GM23338 (cell line): Measurements from ENCODE around the gene IRF2BP1. TPM values are rescaled to one million over a fixed set of nuclear protein-coding genes. Genes with fewer than 3 reads are reported as not detected.

ENCODE experiments used
- CREB1 ChIP-seq: fragments of 250-450 bp; sonication (Bioruptor Pico); IDR thresholded peaks from 2 replicates; pipeline ENCODE4 v1.5.0; 2020; ENCODE audit warnings: low read depth, mild to moderate bottlenecking, moderate library complexity
- EZH2 ChIP-seq: fragments of 200-600 bp; sonication (generic); IDR thresholded peaks from one replicate; pipeline ENCODE4 v1.8.0; 2017; ENCODE audit warnings: antibody characterized with exemption, mild to moderate bottlenecking, low read depth; ENCODE audit not compliant: unreplicated experiment
- EZH2phosphoT487 ChIP-seq: fragments of 200-600 bp; sonication (generic); IDR thresholded peaks from one replicate; pipeline ENCODE4 v1.8.1; 2018; ENCODE audit warnings: antibody characterized with exemption; ENCODE audit not compliant: unreplicated experiment
- JUNB ChIP-seq: IDR thresholded peaks from one replicate; pipeline ENCODE4 v1.6.1; 2016; ENCODE audit warnings: antibody characterized with exemption; ENCODE audit not compliant: unreplicated experiment
- POLR2AphosphoS5 ChIP-seq: IDR thresholded peaks from 2 replicates; pipeline ENCODE4 v1.6.1; 2016; ENCODE audit warnings: antibody characterized with exemption, low read depth
- STAT1 ChIP-seq: IDR thresholded peaks from one replicate; pipeline ENCODE4 v1.6.1; 2016; ENCODE audit warnings: antibody characterized with exemption; ENCODE audit not compliant: unreplicated experiment
- polyA plus RNA-seq: library from polyadenylated mRNA; unstranded; fragments of >200 nt; fragmentation: Nextera tagmentation; extraction: Ambion mirVana; gene quantifications from 2 replicates; pipeline ENCODE4 v1.2.1, GENCODE V29; 2016
- total RNA-seq: library from RNA; depleted of rRNA; stranded (reverse); fragments of >200 nt; shearing (Covaris generic); gene quantifications from 2 replicates; pipeline ENCODE4 v1.2.3, GENCODE V29; 2014
- TF ChIP-seq, protein P1 (sequence below): fragments of 250-450 bp; sonication (Bioruptor Pico); IDR thresholded peaks from 2 replicates; pipeline ENCODE4 v1.5.0; 2020; ENCODE audit warnings: mild to moderate bottlenecking, moderate library complexity
- TF ChIP-seq, protein P2 (sequence below), 2 experiments: fragments of 200-600 bp in 1 of 2; sonication (generic) in 1 of 2; conservative IDR thresholded peaks; 2 replicates each; pipeline versions ENCODE4 v1.5.1 to v1.6.1; 2016 to 2017; ENCODE audit warnings: antibody characterized with exemption in 2 of 2, low read depth in 2 of 2, mild to moderate bottlenecking in 2 of 2, moderate library complexity in 1 of 2

IRF2BP1 gene
- total and polyA plus RNA-seq, 2 experiments from 2014 or later, result 10.4 to 41.6 TPM

GRCh38 chr19:45883881-45884681, 1.9 kb downstream of the IRF2BP1 start (continued):
- TF ChIP-seq, protein P1, sequence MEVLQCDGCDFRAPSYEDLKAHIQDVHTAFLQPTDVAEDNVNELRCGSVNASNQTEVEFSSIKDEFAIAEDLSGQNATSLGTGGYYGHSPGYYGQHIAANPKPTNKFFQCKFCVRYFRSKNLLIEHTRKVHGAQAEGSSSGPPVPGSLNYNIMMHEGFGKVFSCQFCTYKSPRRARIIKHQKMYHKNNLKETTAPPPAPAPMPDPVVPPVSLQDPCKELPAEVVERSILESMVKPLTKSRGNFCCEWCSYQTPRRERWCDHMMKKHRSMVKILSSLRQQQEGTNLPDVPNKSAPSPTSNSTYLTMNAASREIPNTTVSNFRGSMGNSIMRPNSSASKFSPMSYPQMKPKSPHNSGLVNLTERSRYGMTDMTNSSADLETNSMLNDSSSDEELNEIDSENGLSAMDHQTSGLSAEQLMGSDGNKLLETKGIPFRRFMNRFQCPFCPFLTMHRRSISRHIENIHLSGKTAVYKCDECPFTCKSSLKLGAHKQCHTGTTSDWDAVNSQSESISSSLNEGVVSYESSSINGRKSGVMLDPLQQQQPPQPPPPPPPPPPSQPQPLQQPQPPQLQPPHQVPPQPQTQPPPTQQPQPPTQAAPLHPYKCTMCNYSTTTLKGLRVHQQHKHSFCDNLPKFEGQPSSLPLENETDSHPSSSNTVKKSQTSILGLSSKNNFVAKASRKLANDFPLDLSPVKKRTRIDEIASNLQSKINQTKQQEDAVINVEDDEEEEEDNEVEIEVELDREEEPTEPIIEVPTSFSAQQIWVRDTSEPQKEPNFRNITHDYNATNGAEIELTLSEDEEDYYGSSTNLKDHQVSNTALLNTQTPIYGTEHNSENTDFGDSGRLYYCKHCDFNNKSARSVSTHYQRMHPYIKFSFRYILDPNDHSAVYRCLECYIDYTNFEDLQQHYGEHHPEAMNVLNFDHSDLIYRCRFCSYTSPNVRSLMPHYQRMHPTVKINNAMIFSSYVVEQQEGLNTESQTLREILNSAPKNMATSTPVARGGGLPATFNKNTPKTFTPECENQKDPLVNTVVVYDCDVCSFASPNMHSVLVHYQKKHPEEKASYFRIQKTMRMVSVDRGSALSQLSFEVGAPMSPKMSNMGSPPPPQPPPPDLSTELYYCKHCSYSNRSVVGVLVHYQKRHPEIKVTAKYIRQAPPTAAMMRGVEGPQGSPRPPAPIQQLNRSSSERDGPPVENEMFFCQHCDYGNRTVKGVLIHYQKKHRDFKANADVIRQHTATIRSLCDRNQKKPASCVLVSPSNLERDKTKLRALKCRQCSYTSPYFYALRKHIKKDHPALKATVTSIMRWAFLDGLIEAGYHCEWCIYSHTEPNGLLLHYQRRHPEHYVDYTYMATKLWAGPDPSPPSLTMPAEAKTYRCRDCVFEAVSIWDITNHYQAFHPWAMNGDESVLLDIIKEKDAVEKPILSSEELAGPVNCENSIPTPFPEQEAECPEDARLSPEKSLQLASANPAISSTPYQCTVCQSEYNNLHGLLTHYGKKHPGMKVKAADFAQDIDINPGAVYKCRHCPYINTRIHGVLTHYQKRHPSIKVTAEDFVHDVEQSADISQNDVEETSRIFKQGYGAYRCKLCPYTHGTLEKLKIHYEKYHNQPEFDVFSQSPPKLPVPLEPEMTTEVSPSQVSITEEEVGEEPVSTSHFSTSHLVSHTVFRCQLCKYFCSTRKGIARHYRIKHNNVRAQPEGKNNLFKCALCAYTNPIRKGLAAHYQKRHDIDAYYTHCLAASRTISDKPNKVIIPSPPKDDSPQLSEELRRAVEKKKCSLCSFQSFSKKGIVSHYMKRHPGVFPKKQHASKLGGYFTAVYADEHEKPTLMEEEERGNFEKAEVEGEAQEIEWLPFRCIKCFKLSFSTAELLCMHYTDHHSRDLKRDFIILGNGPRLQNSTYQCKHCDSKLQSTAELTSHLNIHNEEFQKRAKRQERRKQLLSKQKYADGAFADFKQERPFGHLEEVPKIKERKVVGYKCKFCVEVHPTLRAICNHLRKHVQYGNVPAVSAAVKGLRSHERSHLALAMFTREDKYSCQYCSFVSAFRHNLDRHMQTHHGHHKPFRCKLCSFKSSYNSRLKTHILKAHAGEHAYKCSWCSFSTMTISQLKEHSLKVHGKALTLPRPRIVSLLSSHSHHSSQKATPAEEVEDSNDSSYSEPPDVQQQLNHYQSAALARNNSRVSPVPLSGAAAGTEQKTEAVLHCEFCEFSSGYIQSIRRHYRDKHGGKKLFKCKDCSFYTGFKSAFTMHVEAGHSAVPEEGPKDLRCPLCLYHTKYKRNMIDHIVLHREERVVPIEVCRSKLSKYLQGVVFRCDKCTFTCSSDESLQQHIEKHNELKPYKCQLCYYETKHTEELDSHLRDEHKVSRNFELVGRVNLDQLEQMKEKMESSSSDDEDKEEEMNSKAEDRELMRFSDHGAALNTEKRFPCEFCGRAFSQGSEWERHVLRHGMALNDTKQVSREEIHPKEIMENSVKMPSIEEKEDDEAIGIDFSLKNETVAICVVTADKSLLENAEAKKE, result no peak
- TF ChIP-seq CREB1 (CRISPR knock-in tag) (no peak), JUNB (no peak), EZH2 (no peak), EZH2phosphoT487 (no peak), POLR2AphosphoS5 (no peak), STAT1 (no peak)
- TF ChIP-seq, protein P2, sequence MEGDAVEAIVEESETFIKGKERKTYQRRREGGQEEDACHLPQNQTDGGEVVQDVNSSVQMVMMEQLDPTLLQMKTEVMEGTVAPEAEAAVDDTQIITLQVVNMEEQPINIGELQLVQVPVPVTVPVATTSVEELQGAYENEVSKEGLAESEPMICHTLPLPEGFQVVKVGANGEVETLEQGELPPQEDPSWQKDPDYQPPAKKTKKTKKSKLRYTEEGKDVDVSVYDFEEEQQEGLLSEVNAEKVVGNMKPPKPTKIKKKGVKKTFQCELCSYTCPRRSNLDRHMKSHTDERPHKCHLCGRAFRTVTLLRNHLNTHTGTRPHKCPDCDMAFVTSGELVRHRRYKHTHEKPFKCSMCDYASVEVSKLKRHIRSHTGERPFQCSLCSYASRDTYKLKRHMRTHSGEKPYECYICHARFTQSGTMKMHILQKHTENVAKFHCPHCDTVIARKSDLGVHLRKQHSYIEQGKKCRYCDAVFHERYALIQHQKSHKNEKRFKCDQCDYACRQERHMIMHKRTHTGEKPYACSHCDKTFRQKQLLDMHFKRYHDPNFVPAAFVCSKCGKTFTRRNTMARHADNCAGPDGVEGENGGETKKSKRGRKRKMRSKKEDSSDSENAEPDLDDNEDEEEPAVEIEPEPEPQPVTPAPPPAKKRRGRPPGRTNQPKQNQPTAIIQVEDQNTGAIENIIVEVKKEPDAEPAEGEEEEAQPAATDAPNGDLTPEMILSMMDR (conservative IDR thresholded peaks at IDR 0.05; ENCODE audit: low read depth in 2 of 2), result no peak
